CD14-positive monocyte (primary cell): ENCODE results near the gene C18orf63. TPM values are rescaled to one million over a fixed set of nuclear protein-coding genes. Genes with fewer than 3 reads are reported as not detected.

ENCODE experiments used
- DNase-seq, 3 donors: peaks; one replicate each; pipeline ENCODE4 v3.0.0-alpha.2; 2011 to 2022
- H2AFZ ChIP-seq: 2 replicates; pipeline ENCODE4 v1.6.0; 2012; ENCODE audit warnings: mild to moderate bottlenecking, low read depth, low read length, inconsistent platforms; ENCODE audit not compliant: insufficient read depth, poor library complexity, severe bottlenecking
- H3K27ac ChIP-seq, 2 donors: 1 replicate in 1 of 2; 2 replicates in 1 of 2; pipeline ENCODE4 v1.5.1; 2012 to 2013; ENCODE audit warnings: low read length in 2 of 2, control low read depth in 1 of 2, inconsistent platforms in 1 of 2, low read depth in 1 of 2, mild to moderate bottlenecking in 1 of 2
- H3K27me3 ChIP-seq, 2 donors: one replicate each; pipeline versions ENCODE4 v1.6.0 to v1.6.1; 2011 to 2013; ENCODE audit warnings: low read length in 2 of 2; ENCODE audit not compliant: control insufficient read depth in 2 of 2, insufficient read depth in 2 of 2
- H3K36me3 ChIP-seq, 2 donors: replicated peaks in 1 of 2; 1 replicate in 1 of 2; 2 replicates in 1 of 2; pipeline versions ENCODE4 v1.5.1 to v1.6.1; 2012 to 2013; ENCODE audit warnings: low read length in 2 of 2, control low read depth in 1 of 2, inconsistent platforms in 1 of 2, mild to moderate bottlenecking in 1 of 2; ENCODE audit not compliant: insufficient read depth in 2 of 2, control insufficient read depth in 1 of 2
- H3K4me1 ChIP-seq, 2 donors: 1 replicate in 1 of 2; 2 replicates in 1 of 2; pipeline versions ENCODE4 v1.5.1 to v1.6.1; 2012 to 2013; ENCODE audit warnings: low read length in 2 of 2, control low read depth in 1 of 2, inconsistent platforms in 1 of 2, mild to moderate bottlenecking in 1 of 2, moderate library complexity in 1 of 2; ENCODE audit not compliant: insufficient read depth in 2 of 2, control insufficient read depth in 1 of 2
- H3K4me2 ChIP-seq: replicated peaks from 2 replicates; pipeline ENCODE3; 2012; ENCODE audit warnings: low read length, moderate library complexity, mild to moderate bottlenecking; ENCODE audit not compliant: poor library complexity, severe bottlenecking; ENCODE audit errors: extremely low read depth
- H3K4me3 ChIP-seq, 3 experiments: fragments of 200-600 bp in 1 of 3; sonication (generic) in 1 of 3; replicated peaks in 1 of 3; 1 replicate in 2 of 3; 2 replicates in 1 of 3; pipeline ENCODE4 v1.5.1; 2011 to 2013; ENCODE audit warnings: low read length in 3 of 3, mild to moderate bottlenecking in 3 of 3, control low read depth in 2 of 3, low read depth in 2 of 3, inconsistent platforms in 1 of 3, moderate library complexity in 1 of 3
- H3K79me2 ChIP-seq: 2 replicates; pipeline ENCODE4 v1.6.0; 2012; ENCODE audit warnings: mild to moderate bottlenecking, control low read depth, inconsistent platforms, low read length, moderate library complexity; ENCODE audit not compliant: insufficient read depth
- H3K9ac ChIP-seq: 2 replicates; pipeline ENCODE4 v1.6.0; 2017; ENCODE audit warnings: low read length, mild to moderate bottlenecking; ENCODE audit not compliant: insufficient read depth, poor library complexity, severe bottlenecking
- H3K9me3 ChIP-seq, 2 donors: replicated peaks in 1 of 2; 1 replicate in 1 of 2; 2 replicates in 1 of 2; pipeline versions ENCODE4 v1.5.1 to v1.6.1; 2012 to 2013; ENCODE audit warnings: low read length in 2 of 2, control low read depth in 1 of 2; ENCODE audit not compliant: control insufficient read depth in 1 of 2, insufficient read depth in 1 of 2
- H4K20me1 ChIP-seq: 2 replicates; pipeline ENCODE4 v1.6.0; 2012; ENCODE audit warnings: mild to moderate bottlenecking, low read length, control low read depth, moderate library complexity; ENCODE audit not compliant: insufficient read depth
- H3K27ac Mint-ChIP-seq, 7 donors: one replicate each; pipeline ENCODE4 v1.8.0; 2020; ENCODE audit warnings: mild to moderate bottlenecking in 7 of 7, mixed read lengths in 7 of 7, moderate library complexity in 6 of 7, inconsistent platforms in 2 of 7
- H3K27me3 Mint-ChIP-seq, 3 donors: one replicate each; pipeline ENCODE4 v1.8.0; 2021 to 2022; ENCODE audit warnings: low read depth in 3 of 3, mild to moderate bottlenecking in 3 of 3, mixed read lengths in 3 of 3, moderate library complexity in 3 of 3, inconsistent platforms in 1 of 3
- H3K36me3 Mint-ChIP-seq, 2 donors: one replicate each; pipeline ENCODE4 v1.8.0; 2020; ENCODE audit warnings: mixed read lengths in 2 of 2, inconsistent platforms in 1 of 2, mild to moderate bottlenecking in 1 of 2
- H3K4me1 Mint-ChIP-seq: one replicate; pipeline ENCODE4 v1.8.0; 2020; ENCODE audit warnings: mild to moderate bottlenecking, mixed read lengths
- H3K4me3 Mint-ChIP-seq, 2 donors: one replicate each; pipeline ENCODE4 v1.8.0; 2020; ENCODE audit warnings: mild to moderate bottlenecking in 2 of 2, mixed read lengths in 2 of 2, moderate library complexity in 1 of 2
- H3K9me3 Mint-ChIP-seq, 7 donors: one replicate each; pipeline ENCODE4 v1.8.0; 2020 to 2022; ENCODE audit warnings: mixed read lengths in 7 of 7, mild to moderate bottlenecking in 6 of 7, moderate library complexity in 6 of 7, inconsistent platforms in 2 of 7
- CTCF ChIP-seq: fragments of 200-600 bp; IDR thresholded peaks from one replicate; pipeline ENCODE4 v1.8.0; 2022; ENCODE audit warnings: antibody characterized with exemption, mild to moderate bottlenecking
- WGBS: methylation state at CpG from one replicate; pipeline ENCODE4 v1.1.5; 2013; ENCODE audit warnings: missing lambda C conversion rate; ENCODE audit not compliant: insufficient coverage; 5-methylcytosine and 5-hydroxymethylcytosine counted together
- intact Hi-C, 2 donors: fragments of 100-400 bp; cut with micrococcal nuclease; formaldehyde crosslinking; loops; one replicate each; pipeline versions ENCODE4 v1.15.0 to v1.15.1; 2023
- polyA plus RNA-seq, 3 donors: library from polyadenylated mRNA; depleted of rRNA in 1 of 3; unstranded in 2 of 3; stranded (reverse) in 1 of 3; fragments of 300-500 nt in 2 of 3; fragments of >200 nt in 1 of 3; fragmentation: Illumina TruSeq in 2 of 3; gene quantifications; 1 replicate in 2 of 3; 2 replicates in 1 of 3; pipeline ENCODE4 v1.2.3, GENCODE V29; 2012 to 2021

Gene C18orf63
- polyA plus RNA-seq, 3 donors: not detected

GRCh38 chr18:74278058-74278457, 37.6 kb upstream of the C18orf63 start:
- peaks cover 4 to 9% of the 10 kb centered on the region in 2 donors for H3K4me1 ChIP-seq
- DNase-seq: no peak
- H3K27ac ChIP-seq: no peak overlapping the region
- no peaks in the 10 kb centered on the region for H3K36me3 ChIP-seq
- no peak overlapping the region for H3K4me3 Mint-ChIP-seq
- intact Hi-C loops: no loop called here
- H3K4me3 ChIP-seq: no peak overlapping the region
- no peaks in the 10 kb centered on the region for H3K27me3 ChIP-seq
- no peaks in the 10 kb centered on the region for H3K9me3 ChIP-seq
- H3K27me3 Mint-ChIP-seq: no peaks in the 10 kb centered on the region
- H2AFZ ChIP-seq: no peak overlapping the region
- H3K36me3 Mint-ChIP-seq: peaks cover 3 to 10% of the 10 kb centered on the region in 2 donors
- H3K4me2 ChIP-seq: no peak overlapping the region
- no peak for TF ChIP-seq CTCF
- no peak overlapping the region for H3K27ac Mint-ChIP-seq
- H3K79me2 ChIP-seq: no peaks in the 10 kb centered on the region
- peaks cover 18% of the 10 kb centered on the region for H3K4me1 Mint-ChIP-seq
- WGBS: 87% methylated on average over 7 of the region's 7 CpGs
- H3K9ac ChIP-seq: no peak overlapping the region
- peaks cover 0 to 2% (median 0%) of the 10 kb centered on the region in 7 donors for H3K9me3 Mint-ChIP-seq
- no peaks in the 10 kb centered on the region for H4K20me1 ChIP-seq

- Mint-ChIP-seq H3K27ac (no peak overlapping the region), H3K4me1 (peaks cover 18% of the 10 kb centered on the region), H3K27me3 (peaks cover 0 to 1% (median 0%) of the 10 kb centered on the region in 3 donors), H3K4me3 (no peak overlapping the region), H3K9me3 (peaks cover 0 to 2% (median 0%) of the 10 kb centered on the region in 7 donors), H3K36me3 (peaks cover 3 to 15% of the 10 kb centered on the region in 2 donors)
- no peaks in the 10 kb centered on the region for H3K27me3 ChIP-seq
- H3K9ac ChIP-seq: no peak overlapping the region
- no peaks in the 10 kb centered on the region for H3K79me2 ChIP-seq
- H3K27ac ChIP-seq: no peak overlapping the region
- no peak overlapping the region for H3K4me2 ChIP-seq
- no peak overlapping the region for H2AFZ ChIP-seq
- no peaks in the 10 kb centered on the region for H3K9me3 ChIP-seq
- no peak for DNase-seq
- no peak overlapping the region for H3K4me3 ChIP-seq
- no peaks in the 10 kb centered on the region for H4K20me1 ChIP-seq
- H3K4me1 ChIP-seq: peaks cover 4 to 9% of the 10 kb centered on the region in 2 donors
- no peaks in the 10 kb centered on the region for H3K36me3 ChIP-seq
- WGBS: 100% methylated on average over 7 of the region's 7 CpGs
- intact Hi-C loops: no loop called here
- TF ChIP-seq CTCF: no peak
Measured at GRCh38 chr18:74278983-74279382, 36.7 kb upstream of the C18orf63 start.
